Ureter (tissue), 1 donor: ENCODE results near the gene RNF6. TPM values are rescaled to one million over a fixed set of nuclear protein-coding genes. Genes with fewer than 3 reads are reported as not detected.
"Not testable (repeated sequence)": the region's sequence is repeated elsewhere in the genome, so short reads cannot be mapped to it uniquely, and the experiment has no call there.

Experiments
- DNase-seq: peaks from one replicate; pipeline ENCODE4 v3.0.0-alpha.2; 2020; ENCODE audit warnings: low spot score
- total RNA-seq: library from RNA; stranded (reverse); gene quantifications from one replicate; pipeline ENCODE4 v1.2.4, GENCODE V29; 2023
- donor health status: DM: yes; HTN: yes; CAD: no.

The RNF6 gene
- total RNA-seq = 33.8 TPM

GRCh38 chr13:26221721-26222519 is at the start of gene RNF6:
TSS of gene RNF6 (minus strand) at chr13:26222314. CDS start at chr13:26219649, 2,665 bp downstream.
- DNase-seq = peak; percentile 96

GRCh38 chr13:26270707-26271106 is 48.6 kb upstream of the RNF6 start:
- no peak for DNase-seq

GRCh38 chr13:26266311-26266710 is 44.2 kb upstream of the RNF6 start:
- no peak for DNase-seq

- DNase-seq = no peak
These were observed 40.0 kb upstream of the RNF6 start for GRCh38 chr13:26262156-26262555.

GRCh38 chr13:26259634-26260033 is 37.5 kb upstream of the RNF6 start:
- no peak for DNase-seq

- DNase-seq = no peak
These were observed 34.9 kb upstream of the RNF6 start for GRCh38 chr13:26257049-26257448.

- no peak for DNase-seq
These were observed 33.7 kb upstream of the RNF6 start for GRCh38 chr13:26255691-26256277.

- DNase-seq = no peak
These were observed 33.0 kb upstream of the RNF6 start for GRCh38 chr13:26255115-26255514.

- DNase-seq = peak; percentile 62
These were observed 32.5 kb upstream of the RNF6 start for GRCh38 chr13:26254583-26255111.

- peak; percentile 87 for DNase-seq
These were observed 31.9 kb upstream of the RNF6 start, which contains the start of gene CDK8 for GRCh38 chr13:26253787-26254582. TSS of gene CDK8 (plus strand) at chr13:26254129. CDS start at chr13:26254642, 513 bp downstream.

GRCh38 chr13:26253262-26253786 is 31.2 kb upstream of the RNF6 start:
- DNase-seq = no peak

- not testable (repeated sequence) for DNase-seq
These were observed 29.9 kb upstream of the RNF6 start for GRCh38 chr13:26252006-26252405.

- no peak for DNase-seq
These were observed 27.4 kb upstream of the RNF6 start for GRCh38 chr13:26249551-26249950.

GRCh38 chr13:26247608-26248007 is 25.5 kb upstream of the RNF6 start:
- no peak for DNase-seq

GRCh38 chr13:26247011-26247410 is 24.9 kb upstream of the RNF6 start:
- DNase-seq = no peak

- DNase-seq = no peak
These were observed 24.0 kb upstream of the RNF6 start for GRCh38 chr13:26246154-26246553.

- no peak for DNase-seq
These were observed 14.2 kb upstream of the RNF6 start for GRCh38 chr13:26236296-26236695.

- DNase-seq = no peak
These were observed 8.6 kb upstream of the RNF6 start for GRCh38 chr13:26230703-26231102.

- no peak for DNase-seq
These were observed 7.0 kb upstream of the RNF6 start for GRCh38 chr13:26229080-26229615.

GRCh38 chr13:26228096-26228495 is 6.0 kb upstream of the RNF6 start:
- DNase-seq = no peak

GRCh38 chr13:26227166-26227971 is 5.3 kb upstream of the RNF6 start:
- DNase-seq = no peak
